ENCODE data around the gene CNKSR3. TPM values are rescaled to one million over a fixed set of nuclear protein-coding genes. Genes with fewer than 3 reads are reported as not detected.

The CNKSR3 gene
- total RNA-seq, 2 donors from 2014 or later: 9.3 to 13.2 TPM

DNA sequence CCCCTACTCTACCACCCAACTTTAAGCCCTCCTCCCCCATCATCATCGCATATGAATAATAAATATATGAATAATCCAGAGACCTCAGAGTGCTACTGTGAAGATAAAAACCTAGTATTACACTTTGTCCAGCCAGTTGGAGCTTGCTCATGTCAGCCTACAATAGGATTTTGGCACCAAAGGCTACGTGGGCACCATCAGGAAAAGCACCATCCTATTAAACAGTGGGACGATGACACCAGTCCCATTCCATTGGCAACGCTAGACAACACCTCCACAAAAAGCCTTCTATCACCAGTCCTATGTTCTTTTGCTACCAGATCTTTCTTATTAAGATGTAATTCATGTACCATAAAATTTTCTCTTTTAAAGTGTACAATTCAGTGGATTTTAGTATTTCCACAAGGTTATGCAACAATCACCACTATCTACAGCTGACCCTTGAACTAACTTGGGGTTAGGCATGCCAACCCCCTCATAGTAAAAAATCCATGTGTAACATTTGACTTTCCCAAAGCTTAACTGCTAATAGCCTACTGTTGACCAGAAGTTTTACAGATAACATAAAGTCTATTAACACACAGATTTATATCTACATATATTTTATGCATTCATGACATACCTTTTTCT lies 41.1 kb downstream of the CNKSR3 start:
- intact Hi-C loops (cut with DNase I): no loop called here
- peaks cover 18% of the 10 kb centered on the region for H3K4me1 ChIP-seq
- no peaks in the 10 kb centered on the region for H3K27me3 ChIP-seq
- no peak overlapping the region for H3K4me3 ChIP-seq
- TF ChIP-seq, protein P1, sequence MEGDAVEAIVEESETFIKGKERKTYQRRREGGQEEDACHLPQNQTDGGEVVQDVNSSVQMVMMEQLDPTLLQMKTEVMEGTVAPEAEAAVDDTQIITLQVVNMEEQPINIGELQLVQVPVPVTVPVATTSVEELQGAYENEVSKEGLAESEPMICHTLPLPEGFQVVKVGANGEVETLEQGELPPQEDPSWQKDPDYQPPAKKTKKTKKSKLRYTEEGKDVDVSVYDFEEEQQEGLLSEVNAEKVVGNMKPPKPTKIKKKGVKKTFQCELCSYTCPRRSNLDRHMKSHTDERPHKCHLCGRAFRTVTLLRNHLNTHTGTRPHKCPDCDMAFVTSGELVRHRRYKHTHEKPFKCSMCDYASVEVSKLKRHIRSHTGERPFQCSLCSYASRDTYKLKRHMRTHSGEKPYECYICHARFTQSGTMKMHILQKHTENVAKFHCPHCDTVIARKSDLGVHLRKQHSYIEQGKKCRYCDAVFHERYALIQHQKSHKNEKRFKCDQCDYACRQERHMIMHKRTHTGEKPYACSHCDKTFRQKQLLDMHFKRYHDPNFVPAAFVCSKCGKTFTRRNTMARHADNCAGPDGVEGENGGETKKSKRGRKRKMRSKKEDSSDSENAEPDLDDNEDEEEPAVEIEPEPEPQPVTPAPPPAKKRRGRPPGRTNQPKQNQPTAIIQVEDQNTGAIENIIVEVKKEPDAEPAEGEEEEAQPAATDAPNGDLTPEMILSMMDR (IDR thresholded peaks at IDR 0.05): no peak
- no peak for TF ChIP-seq POLR2A (IDR thresholded peaks at IDR 0.05)
- WGBS, 2 donors: 95 to 96% methylated on average over 4 of the region's 4 CpGs
- DNase-seq: no peak
- no peak for ATAC-seq
- no peak overlapping the region for H3K27ac ChIP-seq
- H3K36me3 ChIP-seq (replicated peaks in 1 of 2; ENCODE audit: insufficient read depth in 1 of 2, low read depth in 2 of 2): no peaks in the 10 kb centered on the region
- H3K9me3 ChIP-seq: peaks cover 0 to 5% (median 0%) of the 10 kb centered on the region in 3 donors

DNA sequence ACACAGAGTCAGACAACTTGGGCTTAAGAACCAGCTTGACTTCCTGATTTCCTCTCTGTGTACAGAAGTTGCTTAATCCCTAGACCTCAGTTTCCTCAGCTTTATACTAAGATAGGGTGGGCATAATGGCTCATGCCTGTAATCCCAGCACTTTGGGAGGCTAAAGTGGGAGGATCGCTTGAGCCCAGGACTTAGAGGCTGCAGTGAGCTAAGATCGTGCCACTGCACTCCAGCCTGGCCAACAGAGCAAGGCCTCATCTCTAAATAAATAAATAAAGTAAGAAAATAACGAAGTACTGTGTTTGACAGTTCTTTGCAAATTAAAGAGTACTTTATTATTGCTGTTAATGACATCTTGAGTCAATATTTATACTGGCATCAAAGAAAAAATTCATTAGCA lies 41.7 kb downstream of the CNKSR3 start:
- Histone ChIP-seq H3K9me3 (peaks cover 0 to 5% (median 0%) of the 10 kb centered on the region in 3 donors), H3K27me3 (no peaks in the 10 kb centered on the region), H3K36me3 (replicated peaks in 1 of 2; ENCODE audit: insufficient read depth in 1 of 2, low read depth in 2 of 2) (no peaks in the 10 kb centered on the region), H3K4me3 (no peak overlapping the region), H3K4me1 (peaks cover 22% of the 10 kb centered on the region), H3K27ac (no peak overlapping the region)
- intact Hi-C loops (cut with DNase I): no loop called here
- DNase-seq (no peak), ATAC-seq (no peak)
- TF ChIP-seq, protein P1 (IDR thresholded peaks at IDR 0.05): no peak
- no peak for TF ChIP-seq POLR2A (IDR thresholded peaks at IDR 0.05)
- WGBS, 2 donors: 70 to 73% methylated on average over 3 of the region's 3 CpGs

DNA sequence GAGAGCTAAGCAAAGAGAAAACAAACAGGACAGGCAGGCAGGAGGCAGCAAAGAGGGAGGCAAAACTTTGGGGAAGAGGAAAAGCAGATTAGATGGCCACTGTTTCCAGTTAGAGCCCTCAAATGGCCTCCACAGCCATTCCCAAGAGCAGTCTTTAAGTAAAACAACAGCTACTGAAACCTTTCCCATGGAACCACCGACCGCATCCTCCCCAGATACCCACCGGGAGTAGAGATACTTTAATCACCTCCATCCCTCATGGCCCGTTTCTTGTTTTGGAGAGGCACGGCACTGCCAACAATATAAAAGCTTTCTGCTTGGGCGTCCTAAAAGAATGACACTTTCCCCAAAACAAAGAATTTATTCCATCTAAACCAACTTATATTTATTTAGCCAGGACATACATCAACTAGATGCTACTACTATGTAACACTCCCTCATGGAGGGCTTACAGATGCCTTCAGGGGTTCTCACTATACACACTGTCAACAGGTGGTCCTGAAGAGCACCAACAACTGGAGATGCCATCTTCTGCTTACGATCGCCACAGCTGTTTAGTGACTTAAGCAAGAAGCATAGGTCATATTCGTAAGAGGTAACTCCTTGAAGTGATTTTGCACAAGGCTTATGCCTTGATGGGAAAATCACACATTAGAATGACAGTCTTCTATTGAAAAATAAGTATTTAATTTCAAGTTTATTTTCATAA lies 43.4 kb downstream of the CNKSR3 start:
- Histone ChIP-seq H3K4me3 (no peak overlapping the region), H3K27me3 (no peaks in the 10 kb centered on the region), H3K4me1 (peaks cover 30% of the 10 kb centered on the region), H3K9me3 (peaks cover 0 to 5% (median 0%) of the 10 kb centered on the region in 3 donors), H3K36me3 (replicated peaks in 1 of 2; ENCODE audit: insufficient read depth in 1 of 2, low read depth in 2 of 2) (no peaks in the 10 kb centered on the region), H3K27ac (no peak overlapping the region)
- ATAC-seq (no peak), DNase-seq (no peak)
- intact Hi-C loops (cut with DNase I): no loop called here
- no peak for TF ChIP-seq POLR2A (IDR thresholded peaks at IDR 0.05)
- 80 to 98% methylated on average over 9 of the region's 9 CpGs for WGBS, 2 donors

DNA sequence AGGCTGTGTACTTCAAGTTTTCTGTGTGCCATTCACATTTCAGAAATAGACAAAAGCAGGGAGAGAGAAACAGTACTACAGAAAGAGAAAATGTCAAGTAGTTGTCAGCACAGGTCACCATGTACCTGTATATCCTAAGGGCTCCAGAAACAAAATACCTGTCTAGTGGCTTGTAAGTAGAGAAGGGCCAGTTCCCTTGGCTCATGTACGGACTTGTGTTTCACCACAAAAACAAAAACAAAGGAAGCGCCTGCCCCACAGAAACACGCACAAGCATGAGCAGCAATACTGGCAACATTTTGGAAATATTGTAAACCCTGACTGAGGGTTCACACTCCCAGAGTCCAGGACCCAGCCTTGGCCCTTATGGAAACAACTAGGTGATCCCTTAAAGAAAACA lies 44.3 kb downstream of the CNKSR3 start:
- ATAC-seq (no peak), DNase-seq (no peak)
- TF ChIP-seq POLR2A (IDR thresholded peaks at IDR 0.05): no peak
- Histone ChIP-seq H3K9me3 (peaks cover 0 to 5% (median 0%) of the 10 kb centered on the region in 3 donors), H3K27me3 (no peaks in the 10 kb centered on the region), H3K4me3 (no peak overlapping the region), H3K36me3 (replicated peaks in 1 of 2; ENCODE audit: insufficient read depth in 1 of 2, low read depth in 2 of 2) (no peaks in the 10 kb centered on the region), H3K4me1 (peaks cover 31% of the 10 kb centered on the region), H3K27ac (no peak overlapping the region)
- 78 to 91% methylated on average over 3 of the region's 3 CpGs for WGBS, 2 donors
- intact Hi-C loops (cut with DNase I): no loop called here

DNA sequence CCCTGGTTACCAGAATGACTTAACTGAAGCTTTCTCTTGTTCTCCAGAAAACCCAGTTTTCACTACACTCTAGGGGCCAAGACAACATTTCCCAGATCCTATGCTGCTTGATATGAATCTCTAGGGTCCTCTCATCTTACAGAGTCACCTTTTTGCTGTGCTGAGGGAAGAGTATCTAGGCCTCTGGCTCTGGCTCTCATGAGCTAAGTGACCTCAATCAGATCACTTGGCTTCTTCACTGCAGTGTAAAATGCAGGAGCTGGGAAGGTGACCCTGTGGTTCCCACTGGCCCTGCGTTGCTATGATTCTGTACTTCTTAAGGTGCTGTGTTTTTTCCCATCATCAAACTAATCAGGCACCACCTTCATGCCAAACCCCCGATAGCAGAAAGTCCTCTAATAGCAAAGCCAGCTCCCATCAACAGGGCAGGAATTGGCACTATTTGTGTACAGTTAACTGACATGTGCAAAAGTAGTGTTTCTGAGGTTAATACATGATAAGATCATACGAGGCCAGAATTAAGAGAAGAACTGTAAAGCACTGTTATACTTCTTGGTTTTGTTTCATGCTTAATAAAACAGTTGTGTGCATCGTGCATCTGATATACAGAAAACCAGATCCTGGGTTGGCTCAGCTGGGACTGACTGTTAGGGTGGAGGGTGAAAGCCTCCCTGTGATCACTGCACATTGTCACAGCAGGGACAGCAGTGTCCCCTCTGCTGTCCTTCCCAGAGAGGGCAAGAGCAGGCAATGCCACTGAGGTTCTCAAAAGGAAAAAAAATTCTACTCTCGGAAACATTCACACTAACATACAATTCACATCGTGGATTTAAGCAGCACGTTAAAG lies 46.7 kb downstream of the CNKSR3 start:
- Histone ChIP-seq H3K9me3 (no peaks in the 10 kb centered on the region), H3K4me1 (peaks cover 49% of the 10 kb centered on the region), H3K4me3 (no peak overlapping the region), H3K36me3 (replicated peaks in 1 of 2; ENCODE audit: insufficient read depth in 1 of 2, low read depth in 2 of 2) (no peaks in the 10 kb centered on the region), H3K27ac (no peak overlapping the region), H3K27me3 (no peaks in the 10 kb centered on the region)
- intact Hi-C loops (cut with DNase I): no loop called here
- DNase-seq: no peak
- no peak for ATAC-seq
- 52 to 57% methylated on average over 7 of the region's 7 CpGs for WGBS, 2 donors
- TF ChIP-seq, protein P1 (IDR thresholded peaks at IDR 0.05): no peak
- TF ChIP-seq POLR2A (IDR thresholded peaks at IDR 0.05): no peak

All from body of pancreas (tissue), 4 donors.